CD4-positive, alpha-beta T cell (primary cell): ENCODE data around the gene PTPN12. TPM values are rescaled to one million over a fixed set of nuclear protein-coding genes. Genes with fewer than 3 reads are reported as not detected.

ENCODE experiments used
- ATAC-seq: fragments of 200-7000 bp; cut with Tn5 transposase; one replicate; pipeline ENCODE4 v1.10.0; 2022; ENCODE audit warnings: mild to moderate bottlenecking; ENCODE audit not compliant: poor library complexity
- CTCF ChIA-PET: fragments of 350-600 bp; sonication (Branson Sonifier 250); formaldehyde crosslinking; loops from one replicate; lab custom pipeline; 2021; ENCODE audit warnings: antibody characterized with exemption, inconsistent platforms; lab: Charles Lee
- POLR2A ChIA-PET: fragments of 350-600 bp; sonication (Branson Sonifier 250); formaldehyde crosslinking; loops from one replicate; lab custom pipeline; 2021; ENCODE audit warnings: antibody characterized with exemption, inconsistent platforms; lab: Charles Lee
- DNase-seq, 14 experiments: peaks; one replicate each; pipeline ENCODE4 v3.0.0-alpha.2; 2013 to 2020; ENCODE audit warnings: mixed read lengths in 2 of 14
- H3K27ac ChIP-seq, 2 donors: one replicate each; pipeline versions ENCODE4 v1.5.1 to v1.7.0; 2013; ENCODE audit warnings: low read length in 2 of 2, low read depth in 1 of 2, mild to moderate bottlenecking in 1 of 2
- H3K27me3 ChIP-seq, 2 experiments: 1 replicate in 1 of 2; 2 replicates in 1 of 2; pipeline versions ENCODE4 v1.6.1 to v1.7.0; 2013; ENCODE audit warnings: low read length in 2 of 2, control low read depth in 1 of 2, mild to moderate bottlenecking in 1 of 2, moderate library complexity in 1 of 2; ENCODE audit not compliant: insufficient read depth in 2 of 2, control insufficient read depth in 1 of 2
- H3K36me3 ChIP-seq: one replicate; pipeline ENCODE4 v1.6.1; 2013; ENCODE audit warnings: low read length, control low read depth; ENCODE audit not compliant: insufficient read depth
- H3K4me1 ChIP-seq: one replicate; pipeline ENCODE4 v1.6.1; 2013; ENCODE audit warnings: low read length, control low read depth; ENCODE audit not compliant: insufficient read depth
- H3K4me3 ChIP-seq: one replicate; pipeline ENCODE4 v1.5.1; 2013; ENCODE audit warnings: mild to moderate bottlenecking, low read length, moderate library complexity
- H3K9me3 ChIP-seq, 2 experiments: 1 replicate in 1 of 2; 2 replicates in 1 of 2; pipeline versions ENCODE4 v1.6.1 to v1.7.0; 2013; ENCODE audit warnings: low read length in 2 of 2, mild to moderate bottlenecking in 2 of 2, control low read depth in 1 of 2, moderate library complexity in 1 of 2; ENCODE audit not compliant: control insufficient read depth in 1 of 2, insufficient read depth in 1 of 2
- H3K27ac Mint-ChIP-seq: one replicate; pipeline ENCODE4 v1.8.0; 2020; ENCODE audit warnings: mixed read lengths
- H3K27me3 Mint-ChIP-seq: one replicate; pipeline ENCODE4 v1.8.0; 2021; ENCODE audit warnings: mixed read lengths
- H3K36me3 Mint-ChIP-seq: one replicate; pipeline ENCODE4 v1.8.0; 2021; ENCODE audit warnings: low read depth, mixed read lengths
- H3K4me1 Mint-ChIP-seq: one replicate; pipeline ENCODE4 v1.8.0; 2021; ENCODE audit warnings: low read depth, mixed read lengths
- H3K4me3 Mint-ChIP-seq: one replicate; pipeline ENCODE4 v1.8.0; 2020; ENCODE audit warnings: mild to moderate bottlenecking, mixed read lengths
- H3K9me3 Mint-ChIP-seq: one replicate; pipeline ENCODE4 v1.8.0; 2020; ENCODE audit warnings: mixed read lengths
- CTCF ChIP-seq: fragments of 200-600 bp; IDR thresholded peaks from one replicate; pipeline ENCODE4 v1.8.0; 2022; ENCODE audit warnings: antibody characterized with exemption, mild to moderate bottlenecking
- intact Hi-C, 2 experiments: fragments of 100-400 bp; cut with DNase I in 1 of 2; cut with micrococcal nuclease in 1 of 2; formaldehyde crosslinking; loops; one replicate each; pipeline versions ENCODE4 v1.15.1 to v1.9.0; 2023 to 2025; cut with DNase I, micrococcal nuclease
- total RNA-seq, 174 experiments: library from RNA in 2 of 174; stranded (reverse) in 2 of 174; gene quantifications; one replicate each; pipeline ENCODE4 v1.2.3 and lab custom pipeline; 2021 to 2026

The PTPN12 gene
- total RNA-seq, 2 experiments from 2014 or later, result 11.7 to 14.8 TPM

- ATAC-seq (peak; percentile 88), DNase-seq (peak; percentile 92 to 99 (median 97))
- Histone ChIP-seq H3K36me3 (no peaks in the 10 kb centered on the region), H3K9me3 (no peaks in the 10 kb centered on the region), H3K4me1 (peaks cover 19% of the 10 kb centered on the region), H3K27ac (peak overlapping the region; percentile 45 to 55), H3K4me3 (peak overlapping the region; percentile 86), H3K27me3 (no peaks in the 10 kb centered on the region)
- intact Hi-C loops, result loop anchor here (2.0 to 10.0 kb wide), 7 partner anchors 118 to 1142 kb away; partner anchors contain the start of genes PHTF2 (in 2 of the 2), TMEM60 (in 2 of the 2), GSAP (in 1 of the 2) and RSBN1L (in 1 of the 2)
- Mint-ChIP-seq H3K4me3 (peak overlapping the region; percentile 95), H3K4me1 (peaks cover 20% of the 10 kb centered on the region), H3K9me3 (no peaks in the 10 kb centered on the region), H3K27me3 (no peaks in the 10 kb centered on the region), H3K27ac (peak overlapping the region; percentile 83), H3K36me3 (no peaks in the 10 kb centered on the region)
- CTCF ChIA-PET, result no interaction called here
- POLR2A ChIA-PET, result interaction anchor here (0.6 to 1.3 kb wide), 5 partner anchors 12 to 188 kb away, joined by 3 to 6 read pairs (median 4); partner anchors contain the start of gene GSAP
- TF ChIP-seq CTCF, result no peak
These were observed 521 bp upstream of the PTPN12 start for GRCh38 chr7:77536413-77537135.

- DNase-seq, result peak in 10 of 14 experiments; percentile 6 to 58 (median 22)
- peaks cover 19% of the 10 kb centered on the region for H3K4me1 ChIP-seq
- no peak overlapping the region for H3K27ac ChIP-seq
- intact Hi-C loops, result loop anchor here (2.0 to 10.0 kb wide), 7 partner anchors 119 to 1143 kb away; partner anchors contain the start of genes PHTF2 (in 2 of the 2), TMEM60 (in 2 of the 2), GSAP (in 1 of the 2) and RSBN1L (in 1 of the 2)
- Mint-ChIP-seq H3K4me1 (peaks cover 33% of the 10 kb centered on the region), H3K9me3 (no peaks in the 10 kb centered on the region), H3K27ac (peak overlapping the region; percentile 72), H3K36me3 (no peaks in the 10 kb centered on the region), H3K27me3 (no peaks in the 10 kb centered on the region), H3K4me3 (peak overlapping the region; percentile 91)
- POLR2A ChIA-PET, result interaction anchor here (1.0 kb wide), 1 partner anchor 158 kb away, joined by 5 read pairs; the partner anchor contains the start of gene RSBN1L
- CTCF ChIA-PET, result no interaction called here
- no peak for TF ChIP-seq CTCF
- H3K36me3 ChIP-seq, result no peaks in the 10 kb centered on the region
- H3K4me3 ChIP-seq, result peak overlapping the region; percentile 79
- ATAC-seq, result no peak
- H3K9me3 ChIP-seq, result no peaks in the 10 kb centered on the region
- no peaks in the 10 kb centered on the region for H3K27me3 ChIP-seq
These were observed 734 bp downstream of the PTPN12 start for GRCh38 chr7:77537778-77538280.

- Histone ChIP-seq H3K4me3 (peak overlapping the region; percentile 79), H3K27me3 (no peaks in the 10 kb centered on the region), H3K4me1 (peaks cover 19% of the 10 kb centered on the region), H3K36me3 (no peaks in the 10 kb centered on the region), H3K9me3 (no peaks in the 10 kb centered on the region), H3K27ac (no peak overlapping the region)
- ChIA-PET CTCF (no interaction called here), POLR2A (no interaction called here)
- ATAC-seq (no peak), DNase-seq (peak in 3 of 14 experiments; percentile 4 to 53 (median 52))
- intact Hi-C loops, result loop anchor here (5.0 to 10.0 kb wide), 3 partner anchors 121 to 1144 kb away; partner anchors contain the start of genes GSAP (in 1 of the 2), PHTF2 (in 1 of the 2) and TMEM60 (in 1 of the 2)
- TF ChIP-seq CTCF, result no peak
- H3K4me1 Mint-ChIP-seq, result peaks cover 37% of the 10 kb centered on the region
- H3K27ac Mint-ChIP-seq, result peak overlapping the region; percentile 72
- H3K9me3 Mint-ChIP-seq, result no peaks in the 10 kb centered on the region
- H3K4me3 Mint-ChIP-seq, result peak overlapping the region; percentile 91
- H3K27me3 Mint-ChIP-seq, result no peaks in the 10 kb centered on the region
- no peaks in the 10 kb centered on the region for H3K36me3 Mint-ChIP-seq
These were observed 1.5 kb downstream of the PTPN12 start for GRCh38 chr7:77538281-77539212.
